SK-N-SH (cell line): ENCODE measurements around the gene GNAZ. TPM values are rescaled to one million over a fixed set of nuclear protein-coding genes. Genes with fewer than 3 reads are reported as not detected.

Source experiments
- CTCF ChIA-PET: fragments of 300-600, 350-600 bp; formaldehyde crosslinking; extraction: SDS; loops from one replicate; lab custom pipeline; 2021; lab: Yijun Ruan, JAX
- POLR2A ChIA-PET: fragments of 350-600 bp; sonication (Branson Sonifier 250); formaldehyde crosslinking; extraction: SDS; loops from one replicate; lab custom pipeline; 2020; ENCODE audit warnings: antibody characterized with exemption, inconsistent platforms; lab: Yijun Ruan, JAX
- DNase-seq: peaks from one replicate; pipeline ENCODE4 v3.0.0; 2012
- H2AFZ ChIP-seq: fragments of 200-600 bp; sonication (generic); 2 replicates; pipeline ENCODE4 v1.8.1; 2016; ENCODE audit warnings: antibody characterized with exemption, mild to moderate bottlenecking, low read depth
- H3F3A ChIP-seq: fragments of 200-600 bp; sonication (generic); replicated peaks from 2 replicates; pipeline ENCODE3; 2016; ENCODE audit warnings: antibody characterized with exemption, mild to moderate bottlenecking; ENCODE audit not compliant: insufficient read depth
- H3K27ac ChIP-seq, 2 experiments: fragments of 200-500 bp in 1 of 2; fragments of 200-600 bp in 1 of 2; sonication (Bioruptor generic) in 1 of 2; sonication (generic), shearing (Covaris generic) in 1 of 2; 2 replicates each; pipeline versions ENCODE4 v1.5.1 to v1.6.1; 2014 to 2016; ENCODE audit warnings: low read depth in 2 of 2, inconsistent platforms in 1 of 2, low read length in 1 of 2, mild to moderate bottlenecking in 1 of 2, mixed read lengths in 1 of 2
- H3K27me3 ChIP-seq: fragments of 200-600 bp; sonication (generic), shearing (Covaris generic); 2 replicates; pipeline ENCODE4 v1.6.1; 2016; ENCODE audit warnings: mixed run types; ENCODE audit not compliant: insufficient read depth
- H3K36me3 ChIP-seq, 2 experiments: fragments of 200-500 bp in 1 of 2; fragments of 200-600 bp in 1 of 2; sonication (Bioruptor generic) in 1 of 2; sonication (generic) in 1 of 2; replicated peaks in 1 of 2; 2 replicates each; pipeline versions ENCODE3 to v1.5.1; 2014 to 2016; ENCODE audit warnings: low read length in 1 of 2, mild to moderate bottlenecking in 1 of 2; ENCODE audit not compliant: insufficient read depth in 2 of 2, control insufficient read depth in 1 of 2
- H3K4me1 ChIP-seq, 2 experiments: fragments of 200-500 bp in 1 of 2; fragments of 200-600 bp in 1 of 2; sonication (Bioruptor generic) in 1 of 2; sonication (generic), shearing (Covaris generic) in 1 of 2; 2 replicates each; pipeline versions ENCODE4 v1.5.1 to v1.6.1; 2014 to 2016; ENCODE audit warnings: low read depth in 1 of 2, low read length in 1 of 2, mixed run types in 1 of 2; ENCODE audit not compliant: insufficient read depth in 2 of 2, control insufficient read depth in 1 of 2
- H3K4me2 ChIP-seq: fragments of 200-600 bp; sonication (generic), shearing (Covaris generic); 2 replicates; pipeline ENCODE4 v1.6.1; 2017; ENCODE audit warnings: mixed run types
- H3K4me3 ChIP-seq, 2 experiments: fragments of 200-500 bp in 1 of 2; fragments of 200-600 bp in 1 of 2; sonication (Bioruptor generic) in 1 of 2; sonication (generic), shearing (Covaris generic) in 1 of 2; 2 replicates each; pipeline versions ENCODE4 v1.5.1 to v1.8.1; 2014 to 2016; ENCODE audit warnings: low read depth in 2 of 2, inconsistent platforms in 1 of 2, low read length in 1 of 2, mild to moderate bottlenecking in 1 of 2, mixed read lengths in 1 of 2, moderate library complexity in 1 of 2
- H3K79me2 ChIP-seq: fragments of 200-600 bp; sonication (generic); 2 replicates; pipeline ENCODE4 v1.8.1; 2017; ENCODE audit warnings: mild to moderate bottlenecking; ENCODE audit not compliant: insufficient read depth
- H3K9ac ChIP-seq: fragments of 200-600 bp; sonication (generic); 2 replicates; pipeline ENCODE4 v1.6.1; 2017; ENCODE audit warnings: mixed run types
- H3K9me2 ChIP-seq: fragments of 200-600 bp; sonication (generic); 2 replicates; pipeline ENCODE4 v1.6.1; 2017; ENCODE audit warnings: mixed run types
- H3K9me3 ChIP-seq: fragments of 200-600 bp; sonication (generic); 2 replicates; pipeline ENCODE4 v1.6.1; 2017; ENCODE audit warnings: mixed run types, mild to moderate bottlenecking, moderate library complexity
- H4K20me1 ChIP-seq: fragments of 200-600 bp; sonication (generic); 2 replicates; pipeline ENCODE4 v1.6.1; 2017; ENCODE audit warnings: mild to moderate bottlenecking, mixed run types; ENCODE audit not compliant: insufficient read depth
- CHD2 ChIP-seq: fragments of 150-350 bp; IDR thresholded peaks from 2 replicates; pipeline ENCODE4 v1.6.1; 2018; ENCODE audit warnings: low read length; ENCODE audit not compliant: partially characterized antibody
- CTCF ChIP-seq: fragments of 200-600 bp; sonication (generic); IDR thresholded peaks from 2 replicates; pipeline ENCODE4 v1.6.1; 2017; ENCODE audit warnings: antibody characterized with exemption, mild to moderate bottlenecking, moderate library complexity
- EZH2phosphoT487 ChIP-seq: fragments of 200-600 bp; sonication (generic); IDR thresholded peaks from 2 replicates; pipeline ENCODE4 v1.6.1; 2017; ENCODE audit warnings: low read depth, mixed run types, mild to moderate bottlenecking, antibody characterized with exemption, moderate library complexity, borderline replicate concordance
- FOXM1 ChIP-seq: IDR thresholded peaks from 2 replicates; pipeline ENCODE4 v1.4.0; 2012; ENCODE audit warnings: low read depth, mild to moderate bottlenecking
- GABPA ChIP-seq: IDR thresholded peaks from 2 replicates; pipeline ENCODE4 v1.4.0; 2012; ENCODE audit warnings: low read depth, mild to moderate bottlenecking
- JUND ChIP-seq: IDR thresholded peaks from 2 replicates; pipeline ENCODE4 v1.4.0; 2012
- NFIC ChIP-seq: IDR thresholded peaks from 2 replicates; pipeline ENCODE4 v1.4.0; 2012; ENCODE audit warnings: borderline replicate concordance
- NRF1 ChIP-seq: IDR thresholded peaks from 2 replicates; pipeline ENCODE4 v1.6.1; 2012; ENCODE audit warnings: low read depth, mild to moderate bottlenecking, low read length
- PBX3 ChIP-seq: IDR thresholded peaks from 2 replicates; pipeline ENCODE4; 2012
- POLR2AphosphoS5 ChIP-seq: IDR thresholded peaks from 2 replicates; pipeline ENCODE4 v1.6.1; 2012; ENCODE audit warnings: low read depth, low read length
- RAD21 ChIP-seq: IDR thresholded peaks from 2 replicates; pipeline ENCODE4 v1.6.1; 2012; ENCODE audit warnings: mild to moderate bottlenecking, low read length
- REST ChIP-seq: IDR thresholded peaks from 2 replicates; pipeline ENCODE4 v1.6.1; 2012; ENCODE audit warnings: mild to moderate bottlenecking, low read depth, low read length, moderate library complexity
- TAF1 ChIP-seq: IDR thresholded peaks from 2 replicates; pipeline ENCODE4 v1.6.1; 2012; ENCODE audit warnings: low read depth, mild to moderate bottlenecking, low read length, moderate library complexity, borderline replicate concordance
- YY1 ChIP-seq: IDR thresholded peaks from 2 replicates; pipeline ENCODE4 v1.4.0; 2012; ENCODE audit warnings: low read depth, mild to moderate bottlenecking
- WGBS: methylation state at CpG from one replicate; pipeline ENCODE4 v1.1.6; 2017; ENCODE audit warnings: low lambda C conversion rate; 5-methylcytosine and 5-hydroxymethylcytosine counted together
- polyA plus RNA-seq, 3 experiments: library from polyadenylated mRNA; depleted of rRNA; stranded (reverse); fragments of >200 nt; gene quantifications; 2 replicates each; pipeline ENCODE4 v1.2.3, GENCODE V29; 2012
- TF ChIP-seq, protein P1 (sequence below): IDR thresholded peaks from 2 replicates; pipeline ENCODE4 v1.4.0; 2012; ENCODE audit warnings: low read depth
- TF ChIP-seq, protein P2 (sequence below): fragments of 150-350 bp; IDR thresholded peaks from 2 replicates; pipeline ENCODE4 v1.6.1; 2017; ENCODE audit warnings: antibody characterized with exemption, low read length, low read depth, borderline replicate concordance

The GNAZ gene
- polyA plus RNA-seq, 1 of the 3 experiments (the other 2 are of a cell fraction) = 6.5 TPM

DNA sequence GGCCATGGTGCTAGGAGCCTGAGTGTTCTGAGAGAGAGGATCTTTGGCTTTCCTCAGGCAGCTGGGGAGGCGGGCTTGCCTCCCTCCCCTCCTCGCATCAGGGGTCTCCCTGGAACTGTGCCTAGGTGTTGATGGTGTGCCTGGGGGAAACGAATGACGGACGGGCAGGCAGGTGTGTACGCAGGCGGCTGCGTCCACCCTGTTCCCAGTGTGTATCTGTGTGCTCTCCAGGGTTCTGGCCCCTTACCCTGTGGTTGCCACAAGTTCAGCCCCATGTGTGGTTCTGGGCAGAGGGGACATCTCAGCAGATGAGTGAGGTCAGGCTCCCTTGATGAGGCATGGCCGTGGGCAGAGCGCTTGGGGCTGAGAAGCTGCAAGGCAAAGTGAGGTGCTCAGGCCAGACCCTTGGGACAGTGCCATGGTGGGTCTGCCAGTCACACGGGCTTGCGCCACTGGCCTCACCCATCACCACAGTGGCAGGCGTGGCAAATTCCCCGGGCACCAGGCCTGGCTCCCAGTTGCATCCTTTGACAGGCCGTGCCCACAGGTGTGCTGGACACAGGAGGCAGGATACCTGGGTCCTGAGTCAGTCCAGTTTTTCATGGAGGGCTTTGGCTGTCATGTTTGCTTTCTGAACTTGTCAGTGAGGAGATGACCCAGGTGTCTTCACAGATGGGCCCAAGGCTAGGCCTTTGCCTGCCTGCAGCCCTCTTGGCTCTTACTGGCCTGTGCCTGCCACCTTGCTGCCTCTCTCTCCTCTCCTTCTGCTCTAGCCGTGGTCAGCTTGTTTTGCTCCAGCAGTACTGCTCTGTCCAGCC is 27.3 kb downstream of the GNAZ start:
- CTCF ChIA-PET = interaction anchor here (0.9 to 1.1 kb wide), 2 partner anchors 31 to 184 kb away, joined by 3 read pairs; no protein-coding TSS in a partner anchor
- no peaks in the 10 kb centered on the region for H3K27me3 ChIP-seq
- 92% methylated on average over 8 of the region's 16 CpGs for WGBS
- no peak overlapping the region for H3K4me3 ChIP-seq
- H3F3A ChIP-seq = no peaks in the 10 kb centered on the region
- no peak overlapping the region for H3K4me2 ChIP-seq
- H3K36me3 ChIP-seq = no peaks in the 10 kb centered on the region
- peaks cover 0 to 34% of the 10 kb centered on the region in 2 experiments; a peak in 1 of 4 replicates for H3K4me1 ChIP-seq
- no peak overlapping the region for H3K27ac ChIP-seq
- H3K79me2 ChIP-seq = no peaks in the 10 kb centered on the region
- DNase-seq = no peak
- H2AFZ ChIP-seq = no peak overlapping the region
- TF ChIP-seq, protein P1, sequence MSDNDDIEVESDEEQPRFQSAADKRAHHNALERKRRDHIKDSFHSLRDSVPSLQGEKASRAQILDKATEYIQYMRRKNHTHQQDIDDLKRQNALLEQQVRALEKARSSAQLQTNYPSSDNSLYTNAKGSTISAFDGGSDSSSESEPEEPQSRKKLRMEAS = no peak
- TF ChIP-seq PBX3 (no peak), NFIC (no peak), YY1 (no peak), NRF1 (no peak), CHD2 (no peak), REST (no peak), RAD21 (no peak), JUND (no peak), CTCF (no peak), TAF1 (no peak), EZH2phosphoT487 (no peak), POLR2AphosphoS5 (no peak), GABPA (no peak), FOXM1 (no peak)
- TF ChIP-seq, protein P2, sequence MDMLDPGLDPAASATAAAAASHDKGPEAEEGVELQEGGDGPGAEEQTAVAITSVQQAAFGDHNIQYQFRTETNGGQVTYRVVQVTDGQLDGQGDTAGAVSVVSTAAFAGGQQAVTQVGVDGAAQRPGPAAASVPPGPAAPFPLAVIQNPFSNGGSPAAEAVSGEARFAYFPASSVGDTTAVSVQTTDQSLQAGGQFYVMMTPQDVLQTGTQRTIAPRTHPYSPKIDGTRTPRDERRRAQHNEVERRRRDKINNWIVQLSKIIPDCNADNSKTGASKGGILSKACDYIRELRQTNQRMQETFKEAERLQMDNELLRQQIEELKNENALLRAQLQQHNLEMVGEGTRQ = no peak
- no peaks in the 10 kb centered on the region for H3K9me2 ChIP-seq
- POLR2A ChIA-PET = no interaction called here
- H3K9me3 ChIP-seq = no peaks in the 10 kb centered on the region
- no peak overlapping the region for H3K9ac ChIP-seq
- no peaks in the 10 kb centered on the region for H4K20me1 ChIP-seq
